Keratinocyte (primary cell): ENCODE results near the gene KNOP1. TPM values are rescaled to one million over a fixed set of nuclear protein-coding genes. Genes with fewer than 3 reads are reported as not detected.
"Not testable (repeated sequence)": the region's sequence is repeated elsewhere in the genome, so short reads cannot be mapped to it uniquely, and the experiment has no call there.

Experiments used
- DNase-seq: peaks from one replicate; pipeline ENCODE4 v3.0.0-alpha.2; 2011; ENCODE audit warnings: low read depth, missing footprints, low spot score
- FAIRE-seq: peaks from 2 replicates; lab custom pipeline; 2011; peaks lifted over from hg19 to GRCh38; lab: Jason Lieb, UNC
- H2AFZ ChIP-seq: 2 replicates; pipeline ENCODE4 v1.6.0; 2012; ENCODE audit warnings: low read length, control low read depth, inconsistent platforms; ENCODE audit not compliant: control insufficient read depth
- H3K27ac ChIP-seq: 2 replicates; pipeline ENCODE4 v1.5.1; 2011; ENCODE audit warnings: low read length; ENCODE audit not compliant: control insufficient read depth, insufficient read depth
- H3K27me3 ChIP-seq: 3 replicates; pipeline ENCODE4 v1.6.0; 2011; ENCODE audit warnings: low read length; ENCODE audit not compliant: control insufficient read depth, insufficient read depth; ENCODE audit errors: extremely low read depth
- H3K36me3 ChIP-seq, 2 experiments: 2 replicates in 1 of 2; 3 replicates in 1 of 2; pipeline ENCODE4 v1.5.1; 2011; ENCODE audit warnings: low read length in 2 of 2, mild to moderate bottlenecking in 1 of 2; ENCODE audit not compliant: control insufficient read depth in 2 of 2, insufficient read depth in 2 of 2; ENCODE audit errors: extremely low read depth in 1 of 2
- H3K4me1 ChIP-seq: 3 replicates; pipeline ENCODE4 v1.5.1; 2011; ENCODE audit warnings: low read length; ENCODE audit not compliant: control insufficient read depth, insufficient read depth; ENCODE audit errors: extremely low read depth
- H3K4me2 ChIP-seq: 3 replicates; pipeline ENCODE4 v1.6.0; 2011; ENCODE audit warnings: low read depth, low read length; ENCODE audit not compliant: control insufficient read depth, insufficient read depth; ENCODE audit errors: extremely low read depth
- H3K4me3 ChIP-seq, 3 experiments: fragments of 200-600 bp in 1 of 3; sonication (generic) in 1 of 3; 2 replicates in 2 of 3; 3 replicates in 1 of 3; pipeline ENCODE4 v1.5.1; 2011 to 2016; ENCODE audit warnings: low read length in 3 of 3, mild to moderate bottlenecking in 3 of 3, control low read depth in 2 of 3, inconsistent platforms in 1 of 3, low read depth in 1 of 3, mixed read lengths in 1 of 3, mixed run types in 1 of 3, moderate library complexity in 1 of 3; ENCODE audit not compliant: control insufficient read depth in 2 of 3, insufficient read depth in 2 of 3; ENCODE audit errors: extremely low read depth in 1 of 3
- H3K79me2 ChIP-seq: 2 replicates; pipeline ENCODE4 v1.6.0; 2012; ENCODE audit warnings: low read length; ENCODE audit not compliant: control insufficient read depth, insufficient read depth
- H3K9ac ChIP-seq: 3 replicates; pipeline ENCODE4 v1.6.0; 2011; ENCODE audit warnings: low read length; ENCODE audit not compliant: control insufficient read depth, insufficient read depth; ENCODE audit errors: extremely low read depth
- H3K9me1 ChIP-seq: 3 replicates; pipeline ENCODE4 v1.6.0; 2011; ENCODE audit warnings: low read length; ENCODE audit not compliant: control insufficient read depth, insufficient read depth; ENCODE audit errors: extremely low read depth
- H3K9me3 ChIP-seq: 2 replicates; pipeline ENCODE4 v1.5.1; 2012; ENCODE audit warnings: low read depth, low read length; ENCODE audit not compliant: control insufficient read depth
- H4K20me1 ChIP-seq: 3 replicates; pipeline ENCODE4 v1.6.0; 2011; ENCODE audit warnings: low read length; ENCODE audit not compliant: control insufficient read depth, insufficient read depth; ENCODE audit errors: extremely low read depth
- CTCF ChIP-seq, 3 experiments: IDR thresholded peaks in 1 of 3; conservative IDR thresholded peaks in 1 of 3; optimal IDR thresholded peaks in 1 of 3; 2 replicates in 2 of 3; 3 replicates in 1 of 3; pipeline versions ENCODE3 to v1.5.1; 2011; ENCODE audit warnings: low read length in 3 of 3, mild to moderate bottlenecking in 3 of 3, moderate library complexity in 2 of 3, control low read depth in 1 of 3, inconsistent platforms in 1 of 3; ENCODE audit not compliant: insufficient read depth in 2 of 3; ENCODE audit errors: extremely low read depth in 1 of 3
- EZH2 ChIP-seq: IDR thresholded peaks from one replicate; pipeline ENCODE4 v1.6.1; 2012; ENCODE audit warnings: inconsistent platforms, mild to moderate bottlenecking, low read length, moderate library complexity
- dilution Hi-C: fragments of 300-500 bp; cut with MboI; formaldehyde crosslinking; loops from one replicate; pipeline ENCODE4 v1.7.0; 2020; ENCODE audit warnings: low sequenced_read_pairs; ENCODE audit not compliant: extremely low pct_ligation_motif_present
- polyA plus RNA-seq, 5 experiments: library from polyadenylated mRNA; depleted of rRNA in 3 of 5; stranded (reverse) in 3 of 5; stranded (forward) in 1 of 5; unstranded in 1 of 5; fragments of >200 nt; gene quantifications; 1 replicate in 1 of 5; 2 replicates in 3 of 5; 3 replicates in 1 of 5; pipeline versions ENCODE4 v1.2.1 to v1.2.3, GENCODE V29; 2011 to 2012; ENCODE audit warnings: missing spikeins in 2 of 5, low read depth in 1 of 5, low replicate concordance in 1 of 5

Gene KNOP1
- polyA plus RNA-seq, 1 donor (not counting 4 experiments of a cell fraction or from before 2014, with no cell fraction given) = 19.8 TPM

GRCh38 chr16:19680881-19681340 lies 37.1 kb downstream of the KNOP1 start:
- H3K9me1 ChIP-seq = no peaks in the 10 kb centered on the region
- H3K79me2 ChIP-seq = no peaks in the 10 kb centered on the region
- no peaks in the 10 kb centered on the region for H3K27me3 ChIP-seq
- H3K4me1 ChIP-seq = no peaks in the 10 kb centered on the region
- H3K9ac ChIP-seq = no peak overlapping the region
- H3K36me3 ChIP-seq = peaks cover 3 to 10% of the 10 kb centered on the region in 2 experiments
- TF ChIP-seq EZH2 (no peak), CTCF (optimal IDR thresholded peaks at IDR 0.05 in 1 of 3, IDR thresholded peaks at IDR 0.05 in 1 of 3, conservative IDR thresholded peaks at IDR 0.05 in 1 of 3; ENCODE audit: extremely low read depth in 1 of 3, insufficient read depth in 2 of 3, low read length in 3 of 3) (peak in 2 of 3 experiments; percentile 40 to 41)
- H4K20me1 ChIP-seq = no peaks in the 10 kb centered on the region
- DNase-seq (no peak), FAIRE-seq (no peak)
- no peak overlapping the region for H3K4me3 ChIP-seq
- H2AFZ ChIP-seq = no peak overlapping the region
- H3K4me2 ChIP-seq = no peak overlapping the region
- H3K27ac ChIP-seq = no peak overlapping the region
- no peaks in the 10 kb centered on the region for H3K9me3 ChIP-seq
- dilution Hi-C loops = no loop called here

GRCh38 chr16:19679281-19679680 lies 38.7 kb downstream of the KNOP1 start:
- H2AFZ ChIP-seq, DNase-seq, H3K4me2 ChIP-seq, H3K4me3 ChIP-seq, H3K9me1 ChIP-seq, dilution Hi-C loops, FAIRE-seq, H3K9ac ChIP-seq, H3K79me2 ChIP-seq, H4K20me1 ChIP-seq, H3K27me3 ChIP-seq, H3K9me3 ChIP-seq, H3K27ac ChIP-seq, H3K4me1 ChIP-seq: not testable (repeated sequence)
- H3K36me3 ChIP-seq = peaks cover 0 to 10% of the 10 kb centered on the region in 2 experiments

GRCh38 chr16:19678804-19679203 lies 39.2 kb downstream of the KNOP1 start:
- H2AFZ ChIP-seq = no peak overlapping the region
- TF ChIP-seq CTCF (optimal IDR thresholded peaks at IDR 0.05 in 1 of 3, IDR thresholded peaks at IDR 0.05 in 1 of 3, conservative IDR thresholded peaks at IDR 0.05 in 1 of 3; ENCODE audit: extremely low read depth in 1 of 3, insufficient read depth in 2 of 3, low read length in 3 of 3) (no peak), EZH2 (no peak)
- H3K79me2 ChIP-seq = no peaks in the 10 kb centered on the region
- H3K9me1 ChIP-seq = no peaks in the 10 kb centered on the region
- no peak overlapping the region for H3K4me2 ChIP-seq
- H3K27me3 ChIP-seq = no peaks in the 10 kb centered on the region
- no peaks in the 10 kb centered on the region for H3K9me3 ChIP-seq
- no peak overlapping the region for H3K4me3 ChIP-seq
- H3K27ac ChIP-seq = no peak overlapping the region
- FAIRE-seq = no peak
- no peak for DNase-seq
- dilution Hi-C loops = no loop called here
- H3K36me3 ChIP-seq = peaks cover 0 to 8% of the 10 kb centered on the region in 2 experiments
- H3K9ac ChIP-seq = no peak overlapping the region
- no peaks in the 10 kb centered on the region for H4K20me1 ChIP-seq
- no peaks in the 10 kb centered on the region for H3K4me1 ChIP-seq
